Measurements from ENCODE around the gene ARHGEF4.

- TF ChIP-seq CTCF (IDR thresholded peaks at IDR 0.05) (no peak), REST (IDR thresholded peaks at IDR 0.05; ENCODE audit: insufficient read depth in 1 of 2, low read depth in 2 of 2, low read length in 1 of 2) (no peak)
Observed at GRCh38 chr2:130933501-130933900, 96.8 kb downstream of the ARHGEF4 start.
